ENCODE measurements around the gene SRSF9.

Gene SRSF9

DNA sequence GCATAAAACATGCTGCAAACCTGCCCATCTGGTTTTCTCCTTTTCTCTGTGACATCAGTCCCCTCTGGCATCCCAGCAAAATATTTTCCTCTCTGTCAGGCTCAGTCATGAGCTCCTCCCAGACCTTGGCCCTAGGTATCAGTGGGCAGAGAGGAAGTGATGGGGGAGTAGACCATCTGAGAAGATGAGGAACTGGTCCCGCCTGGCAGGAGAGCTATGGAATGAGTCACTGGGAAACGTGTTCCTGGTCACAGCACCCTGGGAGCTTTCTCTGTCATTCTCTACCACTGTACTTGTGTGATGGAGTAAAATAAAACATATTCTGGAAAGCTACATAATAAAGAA, 5.0 kb upstream of the SRSF9 start:
- Histone ChIP-seq H3K4me1 (ENCODE audit: low read length) (no peaks in the 10 kb centered on the region), H3K27ac (ENCODE audit: low read length) (no peak overlapping the region), H3K79me2 (ENCODE audit: low read length) (no peaks in the 10 kb centered on the region), H3K27me3 (replicated peaks; ENCODE audit: insufficient read depth, low read length) (no peaks in the 10 kb centered on the region), H3K9ac (ENCODE audit: low read length) (no peak overlapping the region), H3K4me3 (ENCODE audit: low read length) (no peak overlapping the region), H3K9me3 (replicated peaks; ENCODE audit: insufficient read depth, low read length) (no peaks in the 10 kb centered on the region), H4K20me1 (ENCODE audit: insufficient read depth, low read length) (no peaks in the 10 kb centered on the region), H3K9me2 (replicated peaks; ENCODE audit: insufficient read depth, low read length) (no peaks in the 10 kb centered on the region), H3F3A (ENCODE audit: insufficient read depth, low read length) (no peaks in the 10 kb centered on the region), H3K4me2 (ENCODE audit: low read depth, low read length) (no peak overlapping the region), H3K36me3 (replicated peaks; ENCODE audit: insufficient read depth, low read length) (no peaks in the 10 kb centered on the region), H2AFZ (ENCODE audit: low read length) (no peak overlapping the region)
- no peak for DNase-seq
- no peak for TF ChIP-seq EZH2phosphoT487 (IDR thresholded peaks at IDR 0.05; ENCODE audit: low read length)
- TF ChIP-seq CTCF (IDR thresholded peaks at IDR 0.05; ENCODE audit: low read length) = no peak
- no peak for TF ChIP-seq EZH2 (optimal IDR thresholded peaks at IDR 0.05; ENCODE audit: low read depth, low read length)

DNA sequence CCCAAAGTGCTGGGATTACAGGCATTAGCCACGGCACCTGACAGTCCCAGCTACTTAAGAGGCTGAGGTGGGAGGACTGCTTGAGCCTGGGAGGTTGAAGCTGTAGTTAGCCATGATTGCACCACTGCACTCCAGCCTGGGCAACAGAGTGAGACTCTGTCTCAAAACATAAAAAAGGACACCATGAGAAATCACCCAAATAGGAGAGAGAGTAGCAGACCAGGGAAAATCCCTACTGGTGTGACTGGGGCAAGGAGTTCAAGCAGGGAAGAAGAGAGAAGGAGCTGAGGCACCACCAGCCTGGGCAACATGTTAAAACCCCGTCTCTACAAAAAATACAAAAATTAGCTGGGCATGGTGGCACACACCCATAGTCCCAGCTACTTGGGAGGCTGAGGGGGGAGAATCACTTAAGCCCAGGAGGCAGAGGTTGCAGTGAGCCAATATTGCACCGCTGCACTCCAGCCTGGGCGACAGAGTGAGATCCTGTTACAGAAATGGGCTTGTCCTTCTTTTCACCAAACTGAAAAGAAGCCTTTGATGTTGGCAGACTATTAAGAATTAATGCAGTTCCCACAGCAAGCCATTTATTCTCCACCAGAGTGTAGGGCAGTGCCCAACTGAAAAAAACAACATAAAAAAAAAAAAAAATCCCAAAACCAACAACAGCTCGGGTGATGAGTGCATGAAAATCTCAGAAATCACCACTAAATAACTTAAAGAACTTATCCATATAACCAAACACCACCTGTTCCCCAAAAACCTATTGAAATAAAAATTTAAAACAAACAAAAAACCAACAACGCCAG, 4.5 kb upstream of the SRSF9 start:
- no peaks in the 10 kb centered on the region for H3K27me3 ChIP-seq (replicated peaks; ENCODE audit: insufficient read depth, low read length)
- H3K4me1 ChIP-seq (ENCODE audit: low read length) = no peaks in the 10 kb centered on the region
- H3K4me2 ChIP-seq (ENCODE audit: low read depth, low read length) = no peak overlapping the region
- no peak overlapping the region for H3K4me3 ChIP-seq (ENCODE audit: low read length)
- no peak overlapping the region for H2AFZ ChIP-seq (ENCODE audit: low read length)
- no peak overlapping the region for H3K27ac ChIP-seq (ENCODE audit: low read length)
- no peaks in the 10 kb centered on the region for H4K20me1 ChIP-seq (ENCODE audit: insufficient read depth, low read length)
- H3K9me2 ChIP-seq (replicated peaks; ENCODE audit: insufficient read depth, low read length) = no peaks in the 10 kb centered on the region
- no peak overlapping the region for H3K9ac ChIP-seq (ENCODE audit: low read length)
- H3K36me3 ChIP-seq (replicated peaks; ENCODE audit: insufficient read depth, low read length) = no peaks in the 10 kb centered on the region
- DNase-seq = no peak
- peaks cover 1% of the 10 kb centered on the region for H3K79me2 ChIP-seq (ENCODE audit: low read length)
- no peaks in the 10 kb centered on the region for H3K9me3 ChIP-seq (replicated peaks; ENCODE audit: insufficient read depth, low read length)
- no peak for TF ChIP-seq CTCF (IDR thresholded peaks at IDR 0.05; ENCODE audit: low read length)
- no peak for TF ChIP-seq EZH2phosphoT487 (IDR thresholded peaks at IDR 0.05; ENCODE audit: low read length)
- no peak for TF ChIP-seq EZH2 (optimal IDR thresholded peaks at IDR 0.05; ENCODE audit: low read depth, low read length)
- H3F3A ChIP-seq (ENCODE audit: insufficient read depth, low read length) = no peaks in the 10 kb centered on the region

DNA sequence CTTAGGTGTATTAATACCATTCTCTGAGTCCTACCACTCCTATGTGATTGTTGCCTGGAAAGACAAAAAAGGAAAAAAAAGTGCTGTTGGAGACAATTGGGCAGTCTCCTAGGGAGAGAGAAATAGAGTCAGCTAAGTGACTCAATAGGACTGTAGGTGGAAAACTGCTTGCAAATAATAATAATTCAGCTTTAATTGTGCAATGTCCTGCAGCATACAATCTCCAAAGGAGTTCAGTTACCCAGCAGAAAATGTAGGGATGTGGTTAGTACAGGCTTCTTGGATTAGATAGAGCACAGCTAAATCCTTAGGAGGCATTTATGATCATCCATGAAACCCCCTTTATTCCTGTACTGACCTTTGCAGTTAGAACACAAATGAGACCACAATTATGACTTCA, 3.0 kb upstream of the SRSF9 start:
- Histone ChIP-seq H3K9ac (ENCODE audit: low read length) (no peak overlapping the region), H3K9me2 (replicated peaks; ENCODE audit: insufficient read depth, low read length) (no peaks in the 10 kb centered on the region), H3K4me2 (ENCODE audit: low read depth, low read length) (no peak overlapping the region), H2AFZ (ENCODE audit: low read length) (no peak overlapping the region), H3K4me3 (ENCODE audit: low read length) (no peak overlapping the region), H3K79me2 (ENCODE audit: low read length) (peaks cover 16% of the 10 kb centered on the region), H3K27ac (ENCODE audit: low read length) (no peak overlapping the region), H3K36me3 (replicated peaks; ENCODE audit: insufficient read depth, low read length) (no peaks in the 10 kb centered on the region), H3K9me3 (replicated peaks; ENCODE audit: insufficient read depth, low read length) (no peaks in the 10 kb centered on the region), H3K4me1 (ENCODE audit: low read length) (no peaks in the 10 kb centered on the region), H4K20me1 (ENCODE audit: insufficient read depth, low read length) (no peaks in the 10 kb centered on the region), H3K27me3 (replicated peaks; ENCODE audit: insufficient read depth, low read length) (no peaks in the 10 kb centered on the region), H3F3A (ENCODE audit: insufficient read depth, low read length) (0 out of 2 replicates have a peak, but pooled peaks cover 3% of the 10 kb centered on the region)
- TF ChIP-seq EZH2phosphoT487 (IDR thresholded peaks at IDR 0.05; ENCODE audit: low read length) (no peak), EZH2 (optimal IDR thresholded peaks at IDR 0.05; ENCODE audit: low read depth, low read length) (no peak), CTCF (IDR thresholded peaks at IDR 0.05; ENCODE audit: low read length) (no peak)
- DNase-seq = no peak
